OCI-LY3 (cell line): ENCODE data around the gene EPHB6.

Experiments
- CTCF ChIP-seq: fragments of 200-600, 300-600 bp; sonication (generic); IDR thresholded peaks from 2 replicates; pipeline ENCODE4 v1.5.1; 2014; ENCODE audit warnings: antibody characterized with exemption, low read length, low read depth
- EZH2phosphoT487 ChIP-seq: fragments of 200-600 bp; shearing (Covaris generic); IDR thresholded peaks from 2 replicates; pipeline ENCODE4 v1.6.1; 2018; ENCODE audit warnings: antibody characterized with exemption, mixed run types, low read depth

DNA sequence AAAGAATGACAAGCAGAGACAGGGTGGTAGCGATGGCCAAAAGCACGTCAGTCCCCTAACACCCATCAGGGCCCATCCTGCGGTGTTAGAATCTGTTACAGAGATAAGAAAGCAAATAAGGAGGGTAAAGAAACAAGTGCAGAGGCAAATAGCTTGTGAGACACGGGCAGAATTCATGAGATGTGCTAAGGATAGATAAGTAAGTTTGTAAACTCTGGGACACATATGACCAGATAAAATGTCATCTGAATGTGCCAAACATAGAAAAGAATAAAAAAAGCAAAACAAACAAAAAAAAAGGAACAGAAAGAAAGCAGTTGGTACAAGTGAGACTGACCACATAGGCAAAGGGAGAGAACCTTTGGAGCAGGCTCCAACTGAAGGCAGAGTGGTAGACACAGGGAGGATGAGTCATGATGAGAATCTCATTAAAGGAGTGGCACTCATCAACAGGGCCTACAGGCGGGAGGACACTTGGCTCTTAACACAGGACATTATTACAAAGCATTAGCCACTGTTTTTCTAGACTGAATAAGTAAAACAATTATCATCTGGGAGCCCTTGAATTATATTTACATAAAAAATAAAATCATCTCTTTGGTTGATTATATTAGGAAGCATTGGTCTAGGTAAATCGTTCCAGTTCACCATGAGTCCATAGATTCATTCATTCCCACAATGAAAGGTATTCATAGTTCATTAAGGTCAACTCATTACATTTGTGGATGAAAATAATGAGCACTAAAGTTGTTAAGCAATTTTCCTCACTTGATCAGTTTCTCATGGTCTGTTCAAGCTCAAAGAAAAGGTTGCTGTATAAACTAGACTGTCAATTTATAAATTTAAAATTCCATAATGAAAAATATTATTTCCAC, 21.5 kb upstream of the EPHB6 start:
- TF ChIP-seq CTCF (no peak), EZH2phosphoT487 (no peak)
